Measurements from ENCODE around the gene THSD4.

GRCh38 chr15:71543413-71543812, 428.1 kb downstream of the THSD4 start:
- TF ChIP-seq CTCF (IDR thresholded peaks at IDR 0.05) (no peak), POLR2AphosphoS5 (IDR thresholded peaks at IDR 0.05) (no peak)

Data from suprapubic skin (tissue), 3 donors.